ENCODE data around the gene THBS3.
A peak's percentile ranks its signal among the peaks of the same experiment; 100 is the strongest.
"Not testable (repeated sequence)": the region's sequence is repeated elsewhere in the genome, so short reads cannot be mapped to it uniquely, and the experiment has no call there.

The THBS3 gene

GRCh38 chr1:155193991-155194240 lies 13.8 kb downstream of the THBS3 start:
- not testable (repeated sequence) for H3K9me3 Mint-ChIP-seq, DNase-seq, H3K27me3 Mint-ChIP-seq
- Mint-ChIP-seq H3K36me3 (peaks cover 22% of the 10 kb centered on the region), H3K4me3 (peak overlapping the region; percentile 83), H3K4me1 (peaks cover 39% of the 10 kb centered on the region), H3K27ac (peak overlapping the region; percentile 99)
- CTCF ChIA-PET = interaction anchor here (0.8 to 3.8 kb wide), 12 partner anchors 9 to 109 kb away, joined by 3 to 56 read pairs (median 4); partner anchors contain the start of genes KRTCAP2, MTX1, THBS3 and TRIM46

GRCh38 chr1:155193275-155193990 lies 14.3 kb downstream of the THBS3 start:
- Mint-ChIP-seq H3K9me3 (no peaks in the 10 kb centered on the region), H3K4me1 (peaks cover 39% of the 10 kb centered on the region), H3K4me3 (peak overlapping the region; percentile 83), H3K36me3 (peaks cover 22% of the 10 kb centered on the region), H3K27me3 (no peaks in the 10 kb centered on the region), H3K27ac (peak overlapping the region; percentile 99)
- CTCF ChIA-PET = interaction anchor here (0.8 to 3.8 kb wide), 11 partner anchors 9 to 109 kb away, joined by 3 to 56 read pairs (median 4); partner anchors contain the start of genes KRTCAP2, MTX1, THBS3 and TRIM46
- peak; percentile 81 for DNase-seq

- Mint-ChIP-seq H3K4me1 (peaks cover 45% of the 10 kb centered on the region), H3K27ac (peak overlapping the region; percentile 99), H3K36me3 (peaks cover 20% of the 10 kb centered on the region), H3K27me3 (no peaks in the 10 kb centered on the region), H3K4me3 (peak overlapping the region; percentile 83), H3K9me3 (no peaks in the 10 kb centered on the region)
- CTCF ChIA-PET = interaction anchor here (1.0 to 3.8 kb wide), 9 partner anchors 8 to 108 kb away, joined by 3 to 56 read pairs (median 5); partner anchors contain the start of genes KRTCAP2, MTX1, THBS3 and TRIM46
- peak; percentile 70 for DNase-seq
Measured at GRCh38 chr1:155192346-155193274, 15.1 kb downstream of the THBS3 start.

GRCh38 chr1:155191904-155192303 lies 15.8 kb downstream of the THBS3 start:
- DNase-seq = peak; percentile 33
- CTCF ChIA-PET = interaction anchor here (2.7 to 3.8 kb wide), 4 partner anchors 14 to 35 kb away, joined by 13 to 56 read pairs (median 40); partner anchors contain the start of genes KRTCAP2, MTX1, THBS3 and TRIM46
- H3K36me3 Mint-ChIP-seq = peaks cover 18% of the 10 kb centered on the region
- no peaks in the 10 kb centered on the region for H3K9me3 Mint-ChIP-seq
- H3K27ac Mint-ChIP-seq = peak overlapping the region; percentile 99
- no peaks in the 10 kb centered on the region for H3K27me3 Mint-ChIP-seq
- peak overlapping the region; percentile 83 for H3K4me3 Mint-ChIP-seq
- H3K4me1 Mint-ChIP-seq = peaks cover 45% of the 10 kb centered on the region

GRCh38 chr1:155189926-155190325 lies 17.8 kb downstream of the THBS3 start:
- CTCF ChIA-PET, H3K9me3 Mint-ChIP-seq, H3K4me3 Mint-ChIP-seq, H3K27ac Mint-ChIP-seq, DNase-seq, H3K27me3 Mint-ChIP-seq: not testable (repeated sequence)
- H3K4me1 Mint-ChIP-seq = peaks cover 32% of the 10 kb centered on the region
- peaks cover 11% of the 10 kb centered on the region for H3K36me3 Mint-ChIP-seq

GRCh38 chr1:155188268-155188667 lies 19.4 kb downstream of the THBS3 start:
- Mint-ChIP-seq H3K36me3 (peaks cover 17% of the 10 kb centered on the region), H3K27ac (peak overlapping the region; percentile 88), H3K9me3 (no peaks in the 10 kb centered on the region), H3K4me1 (peaks cover 20% of the 10 kb centered on the region), H3K27me3 (no peaks in the 10 kb centered on the region), H3K4me3 (peak overlapping the region; percentile 9)
- DNase-seq = no peak
- CTCF ChIA-PET = no interaction called here

GRCh38 chr1:155187456-155187891 lies 20.2 kb downstream of the THBS3 start:
- DNase-seq = no peak
- Mint-ChIP-seq H3K27ac (no peak overlapping the region), H3K27me3 (no peaks in the 10 kb centered on the region), H3K9me3 (no peaks in the 10 kb centered on the region), H3K4me3 (no peak overlapping the region), H3K36me3 (peaks cover 20% of the 10 kb centered on the region), H3K4me1 (peaks cover 14% of the 10 kb centered on the region)
- CTCF ChIA-PET = interaction anchor here (1.7 kb wide), 1 partner anchor 12 kb away, joined by 4 read pairs; no protein-coding TSS in a partner anchor

- H3K27me3 Mint-ChIP-seq = no peaks in the 10 kb centered on the region
- peak; percentile 11 for DNase-seq
- CTCF ChIA-PET = interaction anchor here (1.3 to 1.7 kb wide), 2 partner anchors 10 to 12 kb away, joined by 3 to 4 read pairs; no protein-coding TSS in a partner anchor
- no peaks in the 10 kb centered on the region for H3K9me3 Mint-ChIP-seq
- peaks cover 20% of the 10 kb centered on the region for H3K36me3 Mint-ChIP-seq
- peaks cover 8% of the 10 kb centered on the region for H3K4me1 Mint-ChIP-seq
- no peak overlapping the region for H3K27ac Mint-ChIP-seq
- no peak overlapping the region for H3K4me3 Mint-ChIP-seq
Measured at GRCh38 chr1:155186794-155187455, 20.8 kb downstream of the THBS3 start.

GRCh38 chr1:155186067-155186793 lies 21.5 kb downstream of the THBS3 start:
- DNase-seq = no peak
- H3K9me3 Mint-ChIP-seq = no peaks in the 10 kb centered on the region
- H3K36me3 Mint-ChIP-seq = peaks cover 19% of the 10 kb centered on the region
- no peak overlapping the region for H3K27ac Mint-ChIP-seq
- no peaks in the 10 kb centered on the region for H3K27me3 Mint-ChIP-seq
- H3K4me1 Mint-ChIP-seq = peaks cover 6% of the 10 kb centered on the region
- CTCF ChIA-PET = interaction anchor here (0.9 to 1.7 kb wide), 3 partner anchors 9 to 13 kb away, joined by 3 to 4 read pairs (median 4); partner anchors contain the start of gene KRTCAP2
- no peak overlapping the region for H3K4me3 Mint-ChIP-seq

GRCh38 chr1:155185783-155186066 lies 22.0 kb downstream of the THBS3 start:
- Mint-ChIP-seq H3K9me3 (no peaks in the 10 kb centered on the region), H3K4me3 (no peak overlapping the region), H3K4me1 (peaks cover 6% of the 10 kb centered on the region), H3K27me3 (no peaks in the 10 kb centered on the region), H3K27ac (no peak overlapping the region), H3K36me3 (peaks cover 20% of the 10 kb centered on the region)
- DNase-seq = no peak
- CTCF ChIA-PET = interaction anchor here (0.9 to 1.3 kb wide), 2 partner anchors 8 to 13 kb away, joined by 3 to 4 read pairs; partner anchors contain the start of gene KRTCAP2

- no peak for DNase-seq
- peaks cover 6% of the 10 kb centered on the region for H3K4me1 Mint-ChIP-seq
- no peak overlapping the region for H3K4me3 Mint-ChIP-seq
- CTCF ChIA-PET = interaction anchor here (0.9 to 1.5 kb wide), 3 partner anchors 8 to 12 kb away, joined by 3 to 5 read pairs (median 4); partner anchors contain the start of gene KRTCAP2
- H3K27ac Mint-ChIP-seq = no peak overlapping the region
- no peaks in the 10 kb centered on the region for H3K27me3 Mint-ChIP-seq
- no peaks in the 10 kb centered on the region for H3K9me3 Mint-ChIP-seq
- peaks cover 20% of the 10 kb centered on the region for H3K36me3 Mint-ChIP-seq
Measured at GRCh38 chr1:155184835-155185782, 22.6 kb downstream of the THBS3 start.

- no peak for DNase-seq
- peaks cover 9% of the 10 kb centered on the region for H3K4me1 Mint-ChIP-seq
- H3K9me3 Mint-ChIP-seq = no peaks in the 10 kb centered on the region
- no peaks in the 10 kb centered on the region for H3K27me3 Mint-ChIP-seq
- H3K36me3 Mint-ChIP-seq = peaks cover 24% of the 10 kb centered on the region
- CTCF ChIA-PET = interaction anchor here (1.5 kb wide), 1 partner anchor 9 kb away, joined by 5 read pairs; no protein-coding TSS in a partner anchor
- H3K27ac Mint-ChIP-seq = no peak overlapping the region
- no peak overlapping the region for H3K4me3 Mint-ChIP-seq
Measured at GRCh38 chr1:155184351-155184811, 23.3 kb downstream of the THBS3 start.
